GM12865 (cell line): ENCODE results near the gene NPIPA1.
"Not testable (repeated sequence)": the region's sequence is repeated elsewhere in the genome, so short reads cannot be mapped to it uniquely, and the experiment has no call there.

ENCODE experiments used
- DNase-seq: peaks from one replicate; pipeline ENCODE4 v3.0.0; 2010; ENCODE audit warnings: low read depth
- H3K4me3 ChIP-seq: 2 replicates; pipeline ENCODE4 v1.5.1; 2011; ENCODE audit warnings: mild to moderate bottlenecking, low read depth, low read length, control low read depth

The NPIPA1 gene

DNA sequence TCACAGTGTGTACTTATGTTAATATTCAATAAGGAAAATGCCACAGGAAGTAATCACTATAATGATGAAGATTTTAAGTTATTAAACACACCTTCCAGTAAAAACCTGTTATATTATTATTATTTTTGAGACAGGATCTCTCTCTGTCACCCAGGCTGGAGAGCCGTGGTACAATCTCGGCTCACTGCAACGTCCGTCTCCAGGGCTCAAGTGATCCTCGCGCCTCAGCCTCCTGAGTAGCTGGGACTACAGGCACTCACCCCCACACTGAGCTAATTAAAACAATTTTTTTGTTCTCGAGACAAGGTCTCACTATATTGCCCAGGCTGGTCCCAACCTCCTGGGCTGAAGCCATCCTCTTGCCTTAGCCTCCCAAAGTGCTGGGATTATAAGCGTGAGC lies 41.0 kb downstream of the NPIPA1 start:
- DNase-seq, H3K4me3 ChIP-seq: not testable (repeated sequence)

DNA sequence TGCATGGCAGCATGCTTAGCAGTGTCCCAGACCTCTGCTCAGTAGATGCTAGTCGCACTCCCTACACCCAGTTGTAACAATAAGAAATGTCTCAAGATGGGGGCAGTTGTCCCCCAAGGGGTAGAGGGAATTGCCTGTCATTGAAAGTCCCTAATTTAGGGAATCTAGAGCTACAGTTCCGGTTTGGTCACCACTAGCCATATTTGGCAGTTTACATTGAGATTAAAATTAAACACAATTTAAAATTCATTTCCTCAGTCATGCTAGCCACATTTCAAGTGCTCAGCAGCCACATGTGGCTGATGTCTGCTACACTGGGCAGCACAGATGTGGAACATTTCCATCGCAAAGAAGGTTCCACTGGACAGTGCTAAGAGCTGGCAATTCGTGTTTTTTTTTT lies 41.7 kb downstream of the NPIPA1 start:
- not testable (repeated sequence) for DNase-seq, H3K4me3 ChIP-seq

DNA sequence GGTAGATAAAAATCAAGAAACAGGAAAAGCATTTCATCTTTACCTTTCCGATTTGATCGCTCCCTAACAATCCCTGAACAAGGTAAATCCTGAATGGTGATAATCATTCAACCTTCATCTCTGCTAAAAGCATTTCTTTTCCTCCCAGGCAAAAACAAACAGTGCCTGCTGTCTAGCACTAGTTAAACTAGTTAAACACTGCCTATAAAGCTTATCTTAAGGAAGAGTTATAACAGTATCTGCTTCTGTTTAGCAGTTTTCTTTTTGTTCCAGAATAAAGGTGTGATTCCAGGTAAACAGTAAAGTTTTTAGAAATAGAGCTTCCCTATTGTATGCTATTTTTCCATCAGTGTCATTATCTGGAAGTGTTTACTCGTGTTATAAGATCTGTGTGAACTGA lies 44.0 kb downstream of the NPIPA1 start:
- not testable (repeated sequence) for DNase-seq, H3K4me3 ChIP-seq

DNA sequence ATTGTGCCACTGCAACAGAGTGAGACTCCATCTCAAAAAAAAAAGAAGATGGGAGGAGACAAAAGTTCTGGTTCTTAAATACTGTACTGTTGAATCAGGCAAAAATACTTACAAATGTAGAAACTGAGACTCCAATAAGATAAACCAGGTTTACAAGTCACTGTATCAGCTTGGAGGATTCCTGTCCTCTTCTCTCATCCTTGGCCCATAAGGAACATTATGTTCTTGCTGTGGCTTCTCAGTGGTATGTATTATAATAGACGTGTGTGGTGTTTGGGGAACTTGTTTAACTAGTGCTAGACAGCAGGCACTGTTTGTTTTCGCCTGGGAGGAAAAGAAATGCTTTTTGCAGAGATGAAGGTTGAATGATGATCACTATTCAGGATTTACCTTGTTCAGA lies 45.3 kb downstream of the NPIPA1 start:
- not testable (repeated sequence) for H3K4me3 ChIP-seq, DNase-seq

DNA sequence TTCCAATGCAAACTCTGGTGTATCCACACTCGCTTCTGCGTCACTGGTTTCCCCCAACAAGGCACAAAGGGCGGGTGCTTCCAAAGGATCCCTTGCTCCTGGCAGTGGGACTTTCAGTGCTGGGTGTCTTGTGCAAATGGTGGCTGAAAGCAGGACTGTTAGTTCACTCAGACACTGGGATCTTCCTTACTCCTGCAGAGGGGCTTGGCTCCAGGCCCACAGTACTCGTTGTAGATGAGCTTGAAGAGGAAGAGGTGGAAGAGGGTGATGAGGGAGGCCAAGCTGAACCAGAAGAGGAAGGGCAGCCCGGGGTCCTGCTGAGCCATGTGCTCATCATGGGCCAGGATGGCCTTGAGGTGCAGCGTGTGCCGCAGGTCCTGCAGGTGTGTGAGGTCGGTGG lies 50.8 kb downstream of the NPIPA1 start:
- H3K4me3 ChIP-seq, DNase-seq: not testable (repeated sequence)

DNA sequence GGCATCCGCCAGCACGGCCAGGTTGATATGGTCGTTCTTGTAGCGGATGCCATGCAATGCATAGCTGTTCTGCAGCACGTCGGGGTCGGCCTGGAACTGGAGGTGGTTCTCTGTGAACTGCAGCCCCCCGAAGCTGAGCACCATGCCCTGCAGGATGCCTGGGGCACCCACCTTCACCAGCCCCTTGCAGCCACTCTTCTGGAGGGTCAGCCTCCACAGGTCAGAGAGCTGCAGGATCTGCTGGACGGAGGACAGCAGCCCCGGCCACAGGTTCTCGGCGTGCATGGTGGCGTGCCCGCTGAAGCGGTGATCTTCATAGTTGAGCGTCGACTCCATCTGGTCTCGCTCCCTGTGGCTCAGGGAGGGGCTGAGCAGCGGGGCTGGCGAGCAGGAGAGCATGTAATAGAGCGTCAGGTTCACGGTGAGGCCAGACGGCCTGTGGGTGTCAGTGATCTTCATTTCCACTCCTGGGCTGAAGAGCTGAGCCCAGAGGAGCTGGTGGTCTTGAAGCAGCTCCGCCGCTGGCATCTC lies 51.5 kb downstream of the NPIPA1 start:
- DNase-seq, H3K4me3 ChIP-seq: not testable (repeated sequence)

DNA sequence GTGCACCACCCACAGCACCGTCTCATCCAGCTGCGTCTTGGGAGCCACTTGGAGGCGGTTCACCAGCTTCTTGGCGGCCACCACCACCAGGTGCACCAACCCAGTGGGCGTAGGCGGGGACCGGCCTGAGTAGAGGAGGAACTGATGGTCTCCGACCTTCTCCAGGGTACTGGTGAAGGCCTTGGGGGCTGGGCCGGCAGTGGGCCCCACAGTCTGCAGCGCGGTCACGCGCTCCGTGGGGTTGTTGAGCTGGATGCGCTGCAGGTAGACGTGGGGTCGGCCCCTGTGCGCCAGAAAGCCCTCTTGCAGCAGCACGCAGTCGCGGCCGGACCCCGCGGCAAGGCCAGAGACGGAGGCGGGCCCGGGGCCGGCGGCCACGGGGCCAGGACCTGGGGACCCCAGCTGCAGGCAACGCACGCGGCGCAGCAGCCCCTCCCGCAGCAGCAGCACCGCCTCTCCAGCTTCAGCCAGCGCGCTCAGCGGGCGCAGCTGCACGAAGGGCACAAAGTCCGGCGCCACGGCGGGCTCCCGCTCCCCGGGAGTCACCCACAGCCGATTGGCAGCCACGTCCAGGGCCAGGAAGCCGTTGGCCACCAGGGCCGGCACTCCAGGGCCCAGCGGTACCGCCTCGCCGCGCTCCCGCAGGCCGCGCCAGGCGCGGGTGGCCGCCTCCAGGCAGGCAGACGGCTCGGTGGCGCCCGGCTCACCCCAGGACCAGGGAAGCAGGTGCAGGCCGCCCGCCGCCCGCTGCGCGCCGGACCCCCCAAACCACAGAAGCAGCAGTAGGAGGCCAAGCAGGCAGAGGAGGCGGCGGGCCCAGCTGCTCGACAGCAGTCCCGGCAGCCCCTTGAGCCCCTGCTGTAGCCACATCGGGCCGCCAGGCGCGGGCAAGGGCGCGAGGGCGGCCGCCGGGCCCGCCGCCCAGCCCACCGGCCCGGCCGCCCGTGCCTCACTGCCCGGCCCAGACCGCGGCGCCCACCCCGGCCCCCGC lies 52.3 kb downstream of the NPIPA1 start:
- not testable (repeated sequence) for DNase-seq, H3K4me3 ChIP-seq

DNA sequence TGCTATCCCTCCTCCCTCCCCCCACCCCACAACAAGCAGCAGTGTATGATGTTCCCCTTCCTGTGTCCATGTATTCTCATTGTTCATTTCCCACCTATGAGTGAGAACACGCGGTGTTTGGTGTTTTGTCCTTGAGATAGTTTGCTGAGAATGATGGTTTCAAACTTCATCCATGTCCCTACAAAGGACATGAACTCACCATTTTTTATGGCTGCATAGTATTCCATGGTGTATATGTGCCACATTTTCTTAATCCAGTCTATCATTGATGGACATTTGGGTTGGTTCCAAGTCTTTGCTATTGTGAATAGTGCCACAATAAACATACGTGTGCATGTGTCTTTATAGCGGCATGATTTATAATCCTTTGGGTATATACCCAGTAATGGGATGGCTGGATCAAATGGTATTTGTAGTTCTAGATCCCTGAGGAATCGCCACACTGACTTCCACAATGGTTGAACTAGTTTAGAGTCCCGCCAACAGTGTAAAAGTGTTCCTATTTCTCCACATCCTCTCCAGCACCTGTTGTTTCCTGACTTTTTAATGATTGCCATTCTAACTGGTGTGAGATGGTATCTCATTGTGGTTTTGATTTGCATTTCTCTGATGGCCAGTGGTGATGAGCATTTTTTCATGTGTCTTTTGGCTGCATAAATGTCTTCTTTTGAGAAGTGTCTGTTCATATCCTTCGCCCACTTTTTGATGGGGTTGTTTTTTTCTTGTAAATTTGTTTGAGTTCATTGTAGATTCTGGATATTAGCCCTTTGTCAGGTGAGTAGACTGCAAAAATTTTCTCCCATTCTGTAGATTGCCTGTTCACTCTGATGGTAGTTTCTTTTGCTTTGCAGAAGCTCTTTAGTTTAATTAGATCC lies 56.3 kb downstream of the NPIPA1 start:
- not testable (repeated sequence) for H3K4me3 ChIP-seq, DNase-seq

DNA sequence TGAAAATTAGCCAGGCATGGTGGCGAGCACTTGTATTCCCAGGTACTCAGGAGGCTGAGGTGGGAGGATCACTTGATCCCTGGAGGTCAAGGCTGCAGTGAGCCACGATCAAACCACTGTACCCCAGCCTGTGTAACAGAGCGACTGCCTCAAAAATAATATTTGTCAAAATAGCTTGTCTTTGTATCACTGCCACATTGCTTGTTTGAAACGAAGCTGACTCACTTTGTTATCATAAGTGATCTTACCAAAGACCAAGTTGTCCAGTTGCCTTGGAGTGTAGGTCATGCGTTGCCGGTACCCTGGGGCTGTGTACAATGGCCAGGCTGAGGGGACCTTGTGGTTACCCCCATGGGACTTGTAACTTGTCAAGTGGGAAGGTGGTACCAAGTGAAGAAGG lies 59.5 kb downstream of the NPIPA1 start:
- not testable (repeated sequence) for DNase-seq, H3K4me3 ChIP-seq

DNA sequence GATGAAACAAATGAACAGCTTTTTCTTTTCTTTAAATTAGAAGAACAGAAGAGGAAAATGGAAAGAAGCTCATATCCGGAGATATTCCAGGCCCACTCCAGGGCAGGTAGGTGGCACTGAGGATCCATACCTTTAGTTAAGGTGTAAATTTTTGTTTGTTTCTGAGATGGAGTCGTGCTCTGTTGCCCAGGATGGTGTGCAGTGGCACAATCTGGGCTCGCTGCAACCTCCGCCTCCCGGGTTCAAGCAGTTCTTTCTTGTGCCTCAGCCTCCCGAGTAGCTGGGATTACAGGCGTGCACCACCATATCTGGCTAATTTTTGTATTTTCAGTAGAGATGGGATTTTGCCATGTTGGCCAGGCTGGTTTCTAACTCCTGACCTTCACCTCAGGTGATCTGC lies 61.1 kb downstream of the NPIPA1 start:
- not testable (repeated sequence) for DNase-seq, H3K4me3 ChIP-seq

DNA sequence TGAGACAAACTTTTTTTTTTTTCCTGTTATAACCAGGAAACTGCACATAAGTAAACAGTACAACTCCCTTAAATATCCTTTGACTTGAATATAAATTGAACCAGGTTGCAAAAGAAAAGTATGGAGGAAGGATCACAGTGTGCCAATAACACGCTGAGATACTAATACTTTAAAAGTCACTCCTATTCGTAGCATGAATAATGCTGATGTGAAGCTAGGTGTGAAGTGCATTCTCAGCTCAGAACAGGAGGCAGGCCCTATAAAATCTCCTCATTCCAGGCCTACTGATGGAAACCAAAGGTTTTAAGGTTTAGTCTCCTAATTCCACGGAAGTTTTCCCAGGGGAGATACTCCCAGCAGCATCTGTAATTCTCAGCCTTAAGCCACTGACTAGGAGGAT lies 62.6 kb downstream of the NPIPA1 start:
- H3K4me3 ChIP-seq, DNase-seq: not testable (repeated sequence)
